GM12873 (cell line): ENCODE results near the gene PCLO.

Experiments used
- CTCF ChIP-seq: IDR thresholded peaks from 2 replicates; pipeline ENCODE4 v1.5.1; 2012; ENCODE audit warnings: low read depth, mild to moderate bottlenecking, moderate library complexity, low read length, control low read depth; ENCODE audit not compliant: insufficient read depth; ENCODE audit errors: missing control alignments

Gene PCLO

GRCh38 chr7:82959528-82959927 is 203.2 kb downstream of the PCLO start:
- no peak for TF ChIP-seq CTCF

GRCh38 chr7:82957521-82957920 is 205.2 kb downstream of the PCLO start:
- no peak for TF ChIP-seq CTCF

GRCh38 chr7:82953324-82954027 is 209.2 kb downstream of the PCLO start:
- TF ChIP-seq CTCF, result no peak

GRCh38 chr7:82950436-82950835 is 212.2 kb downstream of the PCLO start:
- no peak for TF ChIP-seq CTCF

- TF ChIP-seq CTCF, result no peak
These were observed 217.2 kb downstream of the PCLO start for GRCh38 chr7:82945480-82945879.

- no peak for TF ChIP-seq CTCF
These were observed 217.6 kb downstream of the PCLO start for GRCh38 chr7:82945056-82945455.

- no peak for TF ChIP-seq CTCF
These were observed 230.2 kb downstream of the PCLO start for GRCh38 chr7:82932516-82932915.
